ENCODE measurements around the gene CAPN13.

CAPN13 gene

DNA sequence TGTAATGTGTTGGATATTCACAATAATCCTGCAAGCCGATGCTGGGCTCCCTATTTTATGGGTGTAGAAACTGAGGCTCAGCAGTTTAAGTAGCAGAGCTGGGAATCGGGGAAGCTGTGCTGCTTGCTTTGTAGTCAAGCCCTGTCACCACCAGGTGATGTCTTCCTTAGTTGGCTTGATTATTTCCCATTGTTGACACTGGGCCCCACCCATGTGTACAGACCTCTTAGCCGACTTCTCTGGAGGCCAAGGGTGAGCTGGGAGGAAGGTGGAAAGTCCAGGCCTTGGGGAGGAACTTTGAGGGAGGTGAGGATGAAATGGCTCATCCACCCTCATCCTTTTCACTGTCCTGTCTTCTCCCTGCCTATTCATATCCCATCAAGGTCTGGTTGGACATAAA lies 60.0 kb downstream of the CAPN13 start:
- H3K27me3 ChIP-seq (ENCODE audit: insufficient read depth, low read length): no peaks in the 10 kb centered on the region
- no peak overlapping the region for H3K4me3 ChIP-seq (ENCODE audit: low read length)
- no peak overlapping the region for H2AFZ ChIP-seq (ENCODE audit: low read depth, low read length)
- no peaks in the 10 kb centered on the region for H3K9me3 ChIP-seq (ENCODE audit: low read length)
- H3K36me3 ChIP-seq (ENCODE audit: insufficient read depth, low read length): no peaks in the 10 kb centered on the region
- no peaks in the 10 kb centered on the region for H3K4me1 ChIP-seq (ENCODE audit: insufficient read depth, low read length)

DNA sequence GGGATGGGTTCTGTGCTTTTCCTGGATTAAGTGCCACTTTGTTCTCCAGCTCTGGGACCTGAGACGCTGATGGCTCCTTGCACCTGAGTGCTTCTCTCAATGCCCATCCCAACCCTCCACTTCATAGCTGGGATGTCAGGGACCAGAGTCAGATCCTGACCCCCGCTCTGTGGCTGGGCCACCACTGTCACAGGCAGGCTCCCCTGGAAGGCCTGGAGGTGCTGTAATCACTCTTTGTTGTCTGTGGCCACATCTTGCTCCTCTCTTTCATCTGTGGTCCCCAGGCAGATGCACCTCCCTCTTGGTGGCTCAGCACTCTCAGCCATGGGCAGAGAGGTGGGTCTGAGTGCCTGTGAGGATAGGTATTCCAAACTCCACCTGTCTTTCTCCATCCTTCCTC lies 62.4 kb downstream of the CAPN13 start:
- Histone ChIP-seq H3K27me3 (ENCODE audit: insufficient read depth, low read length) (no peaks in the 10 kb centered on the region), H3K4me1 (ENCODE audit: insufficient read depth, low read length) (no peaks in the 10 kb centered on the region), H3K9me3 (ENCODE audit: low read length) (no peaks in the 10 kb centered on the region), H2AFZ (ENCODE audit: low read depth, low read length) (no peak overlapping the region), H3K4me3 (ENCODE audit: low read length) (no peak overlapping the region), H3K36me3 (ENCODE audit: insufficient read depth, low read length) (no peaks in the 10 kb centered on the region)

DNA sequence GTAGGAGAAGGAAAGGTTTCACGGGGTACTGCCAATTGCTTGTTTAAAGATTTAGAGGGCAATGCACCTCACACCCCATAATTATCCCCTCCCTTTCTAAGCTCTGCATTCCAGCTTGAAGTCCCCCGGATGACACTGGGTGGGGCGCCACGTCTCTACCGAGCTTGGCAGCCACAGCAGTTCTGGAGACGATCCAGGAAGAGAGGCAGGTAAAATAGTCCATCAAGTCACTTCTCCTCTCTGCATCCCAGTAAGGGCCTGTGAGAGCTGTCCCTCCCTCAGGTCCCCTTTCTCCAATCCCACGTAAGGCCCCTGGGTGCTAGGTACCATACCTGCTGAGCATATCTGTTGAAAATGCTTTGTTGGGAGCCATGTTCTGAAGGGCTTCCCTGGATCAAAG lies 65.7 kb downstream of the CAPN13 start:
- H3K4me3 ChIP-seq (ENCODE audit: low read length): no peak overlapping the region
- no peaks in the 10 kb centered on the region for H3K36me3 ChIP-seq (ENCODE audit: insufficient read depth, low read length)
- H2AFZ ChIP-seq (ENCODE audit: low read depth, low read length): no peak overlapping the region
- no peaks in the 10 kb centered on the region for H3K27me3 ChIP-seq (ENCODE audit: insufficient read depth, low read length)
- no peaks in the 10 kb centered on the region for H3K4me1 ChIP-seq (ENCODE audit: insufficient read depth, low read length)
- H3K9me3 ChIP-seq (ENCODE audit: low read length): no peaks in the 10 kb centered on the region

DNA sequence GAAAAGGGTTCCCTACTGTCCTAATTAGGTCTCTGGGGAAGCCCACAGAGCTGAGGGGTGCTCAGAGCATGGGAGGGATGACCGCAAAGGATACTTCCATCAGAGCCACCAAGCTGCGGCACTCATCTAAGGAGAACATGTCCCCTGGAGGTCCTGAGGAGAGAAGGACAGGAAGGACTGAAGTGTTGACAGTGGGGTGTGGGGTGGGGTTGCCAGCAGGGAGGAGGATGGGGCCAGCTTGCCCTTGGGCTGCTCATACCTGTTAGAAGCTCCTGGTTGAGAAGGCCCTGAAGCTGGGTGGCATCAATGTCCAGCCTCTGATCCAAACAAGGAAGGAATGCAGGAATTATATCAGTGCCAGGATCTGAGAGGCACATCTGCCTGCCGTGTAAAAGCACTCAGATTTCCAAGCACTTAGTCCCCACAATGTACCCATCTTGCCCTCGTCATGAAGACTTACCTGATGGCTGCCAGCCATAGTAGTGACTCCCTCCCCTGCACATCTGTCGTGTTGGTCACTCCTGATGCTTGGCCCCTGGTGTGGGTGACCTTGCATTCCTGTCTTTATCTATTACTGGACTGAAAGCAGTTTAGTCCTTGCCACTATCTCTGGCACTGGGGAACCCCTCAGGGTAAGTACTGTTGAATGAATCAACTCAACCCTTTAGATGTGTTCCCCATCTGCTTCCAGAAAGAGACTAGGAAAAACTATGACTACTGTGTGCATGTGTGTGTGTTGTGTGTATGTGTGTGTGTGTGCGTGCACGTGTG lies 68.9 kb downstream of the CAPN13 start:
- Histone ChIP-seq H3K4me3 (ENCODE audit: low read length) (no peak overlapping the region), H3K9me3 (ENCODE audit: low read length) (no peaks in the 10 kb centered on the region), H3K36me3 (ENCODE audit: insufficient read depth, low read length) (no peaks in the 10 kb centered on the region), H3K27me3 (ENCODE audit: insufficient read depth, low read length) (no peaks in the 10 kb centered on the region), H2AFZ (ENCODE audit: low read depth, low read length) (no peak overlapping the region), H3K4me1 (ENCODE audit: insufficient read depth, low read length) (no peaks in the 10 kb centered on the region)

DNA sequence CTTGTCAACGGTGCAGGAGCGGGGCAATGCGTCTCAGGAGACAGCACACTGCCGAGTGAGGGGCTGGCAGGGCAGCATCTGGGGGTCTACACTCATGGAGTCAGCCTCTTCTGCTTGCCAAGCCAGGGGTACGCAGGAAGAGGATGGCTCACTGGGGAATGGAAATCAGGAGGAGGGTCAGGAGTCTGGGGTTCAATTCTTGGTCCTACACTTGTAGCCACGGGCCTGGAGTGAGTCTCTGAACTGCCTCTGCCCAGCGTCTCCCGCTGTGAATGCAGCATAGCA lies 70.0 kb downstream of the CAPN13 start:
- Histone ChIP-seq H2AFZ (ENCODE audit: low read depth, low read length) (no peak overlapping the region), H3K36me3 (ENCODE audit: insufficient read depth, low read length) (no peaks in the 10 kb centered on the region), H3K4me3 (ENCODE audit: low read length) (no peak overlapping the region), H3K4me1 (ENCODE audit: insufficient read depth, low read length) (no peaks in the 10 kb centered on the region), H3K9me3 (ENCODE audit: low read length) (no peaks in the 10 kb centered on the region), H3K27me3 (ENCODE audit: insufficient read depth, low read length) (no peaks in the 10 kb centered on the region)

DNA sequence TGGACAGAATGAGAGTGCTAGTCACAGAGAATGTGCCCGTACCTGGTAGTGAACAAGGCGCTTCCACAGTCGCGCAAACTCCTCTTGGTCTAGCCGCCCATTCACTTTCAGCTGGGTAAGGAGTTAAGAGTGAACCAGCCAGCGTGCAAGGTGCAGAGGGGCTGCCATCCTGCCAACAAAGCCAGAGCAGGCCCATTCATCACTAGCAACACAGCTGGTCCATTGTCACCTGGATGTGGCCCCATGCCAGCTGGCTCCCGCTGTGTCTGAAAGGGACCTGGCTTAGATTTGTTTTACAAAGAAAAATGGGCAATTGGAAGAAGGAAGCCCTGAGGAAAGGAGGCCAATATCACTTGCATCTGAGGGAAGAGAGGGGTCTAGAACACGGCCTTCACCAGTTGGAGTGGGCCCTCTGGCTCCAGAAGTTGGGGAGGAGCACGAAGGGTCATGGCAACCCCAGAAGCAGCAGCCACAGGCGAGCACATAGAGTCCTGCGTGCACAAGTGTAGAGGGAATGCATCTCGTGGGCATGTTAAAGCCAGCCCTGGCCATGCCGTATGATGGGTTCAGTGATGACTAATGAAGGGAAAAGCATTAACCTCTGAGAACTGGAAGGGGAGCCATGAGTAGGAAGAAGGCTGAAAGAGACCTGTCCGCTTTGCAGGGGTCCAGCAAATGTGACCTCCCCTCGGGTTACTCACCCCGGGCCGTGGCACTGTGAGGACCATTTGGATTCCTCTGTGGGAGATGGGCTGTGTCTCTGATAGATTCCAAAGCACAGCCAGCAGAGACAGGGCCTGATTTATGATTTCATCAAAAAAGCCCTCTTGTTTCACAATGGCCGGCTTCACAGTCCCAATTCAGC lies 70.6 kb downstream of the CAPN13 start:
- Histone ChIP-seq H3K4me1 (ENCODE audit: insufficient read depth, low read length) (no peaks in the 10 kb centered on the region), H3K4me3 (ENCODE audit: low read length) (no peak overlapping the region), H2AFZ (ENCODE audit: low read depth, low read length) (no peak overlapping the region), H3K27me3 (ENCODE audit: insufficient read depth, low read length) (no peaks in the 10 kb centered on the region), H3K9me3 (ENCODE audit: low read length) (no peaks in the 10 kb centered on the region), H3K36me3 (ENCODE audit: insufficient read depth, low read length) (no peaks in the 10 kb centered on the region)

DNA sequence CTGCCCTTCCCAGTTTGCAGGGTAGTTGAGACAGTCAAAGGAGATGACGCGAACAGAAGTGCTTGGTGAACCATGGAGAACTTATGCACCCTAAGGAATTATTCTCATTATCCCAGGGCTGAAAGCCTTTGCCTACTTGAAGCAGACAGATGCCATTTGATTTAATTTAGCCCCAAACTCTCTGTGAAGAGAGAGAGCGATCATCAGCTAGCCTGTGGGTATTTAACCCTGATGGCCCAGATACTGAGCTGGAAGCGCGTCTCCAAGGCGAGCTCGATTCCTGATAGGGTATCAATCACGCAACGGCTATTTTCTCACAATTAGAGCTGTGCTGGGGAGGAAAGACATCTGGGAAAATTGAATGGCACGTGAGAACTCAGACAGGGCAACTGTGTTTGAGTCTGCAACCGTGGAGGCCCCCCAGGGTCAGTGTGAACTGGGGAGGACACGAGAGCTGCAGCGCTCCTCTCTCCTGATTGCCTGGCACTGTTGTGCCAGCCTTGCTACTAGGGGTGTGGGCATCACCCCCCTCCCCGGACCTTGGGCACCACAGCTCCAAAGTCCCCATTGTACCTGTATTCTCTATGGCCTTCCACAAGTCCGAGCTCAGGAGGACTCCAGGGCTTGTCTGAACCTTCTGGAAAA lies 73.2 kb downstream of the CAPN13 start:
- Histone ChIP-seq H2AFZ (ENCODE audit: low read depth, low read length) (no peak overlapping the region), H3K9me3 (ENCODE audit: low read length) (no peaks in the 10 kb centered on the region), H3K4me1 (ENCODE audit: insufficient read depth, low read length) (no peaks in the 10 kb centered on the region), H3K4me3 (ENCODE audit: low read length) (no peak overlapping the region), H3K27me3 (ENCODE audit: insufficient read depth, low read length) (no peaks in the 10 kb centered on the region), H3K36me3 (ENCODE audit: insufficient read depth, low read length) (no peaks in the 10 kb centered on the region)

DNA sequence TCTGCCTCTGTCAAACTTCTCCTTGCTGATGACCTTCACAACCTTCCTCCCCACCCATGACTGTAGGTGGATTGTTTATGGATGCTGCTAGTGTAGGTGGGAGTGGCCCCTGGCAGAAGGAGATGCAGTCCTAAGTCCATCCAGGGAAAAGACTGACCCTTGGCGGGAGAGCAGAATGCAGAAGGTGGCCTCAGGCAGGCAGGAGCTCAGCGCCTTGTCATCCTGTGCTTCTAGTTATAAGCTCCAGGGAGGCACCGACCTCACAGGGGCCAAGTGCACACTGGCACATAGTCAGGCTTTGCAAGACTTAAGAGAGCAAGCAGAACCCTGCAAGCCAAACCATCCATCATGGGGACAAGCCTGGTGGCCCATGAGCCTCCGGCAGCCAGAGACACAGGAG lies 74.4 kb downstream of the CAPN13 start:
- H3K27me3 ChIP-seq (ENCODE audit: insufficient read depth, low read length): no peaks in the 10 kb centered on the region
- no peak overlapping the region for H2AFZ ChIP-seq (ENCODE audit: low read depth, low read length)
- no peaks in the 10 kb centered on the region for H3K4me1 ChIP-seq (ENCODE audit: insufficient read depth, low read length)
- no peaks in the 10 kb centered on the region for H3K36me3 ChIP-seq (ENCODE audit: insufficient read depth, low read length)
- no peak overlapping the region for H3K4me3 ChIP-seq (ENCODE audit: low read length)
- H3K9me3 ChIP-seq (ENCODE audit: low read length): no peaks in the 10 kb centered on the region

DNA sequence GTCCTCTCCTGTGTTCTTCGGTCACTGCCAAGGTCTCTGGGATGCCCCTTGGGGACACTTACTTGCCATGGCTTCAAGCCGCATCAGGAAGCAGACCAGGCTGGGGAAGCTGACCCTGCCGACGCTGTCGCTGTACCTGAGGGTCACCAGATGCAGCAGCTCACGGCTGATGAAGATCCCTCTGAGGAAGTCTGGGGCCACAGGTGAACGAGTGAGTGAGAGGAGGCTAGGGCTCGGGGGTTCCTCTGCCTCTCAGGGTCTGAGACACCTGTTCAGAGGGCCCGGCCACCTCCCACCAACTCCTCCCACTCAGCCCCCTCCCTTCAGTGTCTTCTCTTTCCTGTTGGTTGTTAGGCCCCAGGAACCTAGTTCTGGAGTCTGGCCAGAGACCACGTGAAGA lies 74.9 kb downstream of the CAPN13 start:
- Histone ChIP-seq H3K4me3 (ENCODE audit: low read length) (no peak overlapping the region), H2AFZ (ENCODE audit: low read depth, low read length) (no peak overlapping the region), H3K36me3 (ENCODE audit: insufficient read depth, low read length) (no peaks in the 10 kb centered on the region), H3K4me1 (ENCODE audit: insufficient read depth, low read length) (no peaks in the 10 kb centered on the region), H3K27me3 (ENCODE audit: insufficient read depth, low read length) (no peaks in the 10 kb centered on the region), H3K9me3 (ENCODE audit: low read length) (no peaks in the 10 kb centered on the region)

DNA sequence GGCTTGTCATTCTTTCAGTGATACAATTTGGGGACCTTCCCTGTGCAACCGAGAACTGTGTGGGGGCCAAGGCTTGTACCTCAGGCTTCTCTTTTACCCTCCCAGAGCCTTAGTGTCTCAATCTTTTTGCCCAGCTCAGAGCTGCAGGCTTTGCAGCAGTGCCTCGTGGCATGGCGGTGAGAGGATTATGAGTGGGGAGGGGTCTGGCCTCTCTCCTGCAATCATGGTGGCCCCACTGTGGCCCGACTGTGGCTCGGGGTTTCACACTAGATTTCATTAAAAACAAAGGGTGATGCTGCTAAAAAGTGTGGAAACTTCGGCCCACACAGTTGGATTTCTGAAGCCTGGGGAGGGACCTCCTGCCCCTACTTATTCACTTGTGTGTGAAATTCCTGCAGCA lies 75.5 kb downstream of the CAPN13 start:
- Histone ChIP-seq H3K27me3 (ENCODE audit: insufficient read depth, low read length) (no peaks in the 10 kb centered on the region), H3K4me1 (ENCODE audit: insufficient read depth, low read length) (no peaks in the 10 kb centered on the region), H3K36me3 (ENCODE audit: insufficient read depth, low read length) (no peaks in the 10 kb centered on the region), H3K4me3 (ENCODE audit: low read length) (no peak overlapping the region), H2AFZ (ENCODE audit: low read depth, low read length) (no peak overlapping the region), H3K9me3 (ENCODE audit: low read length) (no peaks in the 10 kb centered on the region)

DNA sequence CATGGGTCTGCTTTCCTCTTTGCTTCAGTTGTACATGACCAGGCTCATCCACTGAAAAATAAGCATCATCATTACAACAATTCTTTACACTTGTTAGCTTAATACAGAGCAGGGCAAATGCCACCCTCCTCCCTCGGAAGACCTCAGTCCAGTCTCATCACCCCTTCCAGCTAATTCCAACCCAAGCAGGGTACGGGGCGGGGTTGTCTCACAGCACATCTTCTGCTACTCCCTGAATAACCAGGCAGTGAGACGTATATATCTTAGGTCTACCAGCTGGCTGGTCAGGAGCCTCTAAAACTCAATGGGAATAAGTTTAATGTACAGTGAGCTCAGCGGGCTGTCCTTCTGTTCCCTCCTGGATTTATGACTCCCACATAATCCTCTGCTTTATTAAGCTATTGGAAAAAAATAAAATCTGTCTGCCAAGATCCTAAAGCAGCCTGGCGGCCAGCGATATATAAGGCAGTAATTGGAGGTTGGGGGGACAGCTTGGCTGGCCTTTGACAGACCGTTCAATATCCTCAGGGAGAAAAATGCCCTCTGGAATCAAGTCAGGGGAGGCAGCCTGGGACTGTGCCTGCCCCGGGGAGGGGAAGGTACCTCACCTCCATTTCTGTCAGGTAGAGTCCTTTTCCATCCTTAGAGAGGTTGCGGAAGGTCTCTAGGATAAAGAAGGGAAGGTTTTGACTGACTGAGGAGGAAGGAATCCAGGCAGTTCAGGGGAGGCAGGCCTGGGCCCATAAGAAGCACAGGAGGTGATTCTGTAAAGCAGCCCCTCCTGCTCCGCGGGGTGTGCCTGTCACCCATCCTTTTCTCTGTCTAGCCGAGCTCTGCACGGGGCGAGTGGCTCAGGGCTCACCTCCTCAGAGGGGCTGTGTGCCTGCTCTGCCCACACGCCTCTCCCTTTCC lies 76.3 kb downstream of the CAPN13 start:
- no peaks in the 10 kb centered on the region for H3K27me3 ChIP-seq (ENCODE audit: insufficient read depth, low read length)
- H3K36me3 ChIP-seq (ENCODE audit: insufficient read depth, low read length): no peaks in the 10 kb centered on the region
- no peak overlapping the region for H3K4me3 ChIP-seq (ENCODE audit: low read length)
- H3K4me1 ChIP-seq (ENCODE audit: insufficient read depth, low read length): no peaks in the 10 kb centered on the region
- H2AFZ ChIP-seq (ENCODE audit: low read depth, low read length): no peak overlapping the region
- no peaks in the 10 kb centered on the region for H3K9me3 ChIP-seq (ENCODE audit: low read length)

DNA sequence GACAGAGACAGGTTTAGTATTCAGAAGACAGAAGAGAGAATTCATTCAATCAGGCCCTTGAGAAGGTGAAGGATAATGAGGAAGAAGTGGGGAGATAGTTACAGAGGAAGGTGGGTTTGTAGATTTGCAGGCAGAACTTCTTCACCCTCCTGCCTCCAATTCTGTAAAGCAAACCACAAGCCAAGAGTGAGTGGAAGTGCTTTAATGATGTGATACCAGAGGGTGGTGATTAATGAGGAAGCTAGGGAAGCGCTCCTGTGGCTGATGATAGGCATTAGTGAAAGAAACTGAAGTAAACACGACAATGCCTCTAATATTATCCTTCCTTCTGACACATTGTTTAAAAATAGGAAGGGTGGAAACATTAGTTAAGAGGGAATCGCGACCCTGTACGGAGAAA lies 78.2 kb downstream of the CAPN13 start:
- H3K4me1 ChIP-seq (ENCODE audit: insufficient read depth, low read length): no peaks in the 10 kb centered on the region
- H3K9me3 ChIP-seq (ENCODE audit: low read length): no peaks in the 10 kb centered on the region
- peaks cover 2% of the 10 kb centered on the region for H3K27me3 ChIP-seq (ENCODE audit: insufficient read depth, low read length)
- no peak overlapping the region for H2AFZ ChIP-seq (ENCODE audit: low read depth, low read length)
- H3K36me3 ChIP-seq (ENCODE audit: insufficient read depth, low read length): no peaks in the 10 kb centered on the region
- H3K4me3 ChIP-seq (ENCODE audit: low read length): no peak overlapping the region
